OCI-M2 (cell line): Measurements from ENCODE around the gene ITGA3.

ENCODE experiments used
- DNase-seq: peaks from one replicate; lab custom pipeline; 2025; ENCODE audit not compliant: unreplicated experiment; lab: John Stamatoyannopoulos, UW

Gene ITGA3

DNA sequence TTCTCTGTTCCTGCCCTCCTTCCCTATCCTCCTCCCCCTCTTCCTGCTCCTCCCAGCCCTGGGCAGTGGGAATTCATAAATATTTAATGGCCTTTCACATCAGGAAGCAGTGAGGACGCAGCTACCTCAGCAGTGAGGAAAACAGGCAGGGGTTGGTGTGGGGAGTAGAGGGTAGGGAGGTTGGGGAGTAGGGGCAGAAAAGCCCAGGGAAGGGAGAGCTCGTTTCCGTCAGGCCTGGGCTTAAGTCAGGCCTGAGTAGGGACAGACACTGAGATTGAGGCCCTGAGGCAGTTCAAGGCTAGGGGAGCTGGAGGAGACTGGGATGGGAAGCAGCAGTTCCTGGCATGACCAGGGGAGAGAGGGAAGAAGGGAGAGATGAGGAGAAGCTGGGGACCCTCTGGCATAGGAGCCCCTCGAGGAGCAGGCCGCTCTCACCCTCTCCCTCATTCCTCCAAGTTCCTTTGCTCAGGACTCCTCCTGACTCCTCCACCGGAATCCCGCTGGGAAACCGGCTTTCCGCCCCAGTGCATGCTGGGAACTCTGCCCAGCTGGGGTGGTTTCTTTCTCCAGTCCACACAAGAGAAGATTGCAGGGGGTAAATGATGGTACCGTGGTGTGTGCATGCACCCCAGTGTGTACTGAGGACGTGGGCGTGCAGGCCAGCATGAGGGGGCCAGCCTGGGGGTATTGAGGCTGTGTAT lies 67.9 kb downstream of the ITGA3 start:
- no peak for DNase-seq

DNA sequence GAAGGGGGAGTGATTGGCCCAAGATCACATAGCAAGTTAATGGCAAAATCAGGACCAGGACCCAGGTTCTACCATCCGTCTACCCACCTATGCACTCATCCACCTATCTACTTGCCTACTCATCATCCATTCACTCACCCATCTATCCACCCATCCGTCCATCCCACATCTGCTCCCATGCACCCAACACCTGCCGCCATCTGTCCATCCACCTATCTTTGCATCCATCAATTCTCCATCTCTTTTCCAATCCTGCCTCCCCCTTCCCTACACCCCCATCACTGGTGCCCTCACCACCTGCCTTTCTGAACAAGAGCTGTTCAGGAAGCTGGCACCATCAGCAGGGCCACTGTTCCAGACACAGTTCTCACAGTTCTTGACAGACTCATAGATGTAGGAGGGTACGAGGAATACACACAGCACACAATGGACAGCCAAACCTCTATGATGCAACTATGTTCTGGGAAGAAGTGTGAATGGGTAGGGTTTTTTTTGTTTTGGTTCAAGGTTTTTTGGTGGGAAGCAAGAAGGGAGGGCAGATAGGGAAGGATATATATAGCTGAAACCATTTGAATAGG lies 69.6 kb downstream of the ITGA3 start:
- no peak for DNase-seq

GRCh38 chr17:50127697-50128361 lies 71.9 kb downstream of the ITGA3 start:
- DNase-seq: no peak

- no peak for DNase-seq
Measured at GRCh38 chr17:50128441-50129352, 72.8 kb downstream of the ITGA3 start.

DNA sequence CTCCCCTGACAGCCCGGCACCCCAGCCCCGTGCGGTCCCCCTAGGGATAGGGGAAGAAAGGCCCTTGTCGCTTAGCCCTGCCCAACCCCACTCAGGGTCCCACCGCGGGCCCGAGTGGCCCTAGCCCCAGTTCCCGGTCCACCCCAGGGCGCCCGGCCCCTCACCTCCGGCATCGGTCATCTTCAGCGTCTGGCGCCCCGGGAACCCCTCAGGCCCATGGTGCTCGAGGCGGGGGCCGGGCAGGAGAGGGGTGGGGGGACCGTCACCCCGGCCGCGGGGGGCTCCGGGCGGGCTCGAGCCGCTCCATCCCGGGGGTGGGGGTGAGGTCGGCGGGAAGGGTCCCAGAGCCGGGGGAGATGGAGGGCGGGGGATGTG lies 73.4 kb downstream of the ITGA3 start:
- DNase-seq: no peak

DNA sequence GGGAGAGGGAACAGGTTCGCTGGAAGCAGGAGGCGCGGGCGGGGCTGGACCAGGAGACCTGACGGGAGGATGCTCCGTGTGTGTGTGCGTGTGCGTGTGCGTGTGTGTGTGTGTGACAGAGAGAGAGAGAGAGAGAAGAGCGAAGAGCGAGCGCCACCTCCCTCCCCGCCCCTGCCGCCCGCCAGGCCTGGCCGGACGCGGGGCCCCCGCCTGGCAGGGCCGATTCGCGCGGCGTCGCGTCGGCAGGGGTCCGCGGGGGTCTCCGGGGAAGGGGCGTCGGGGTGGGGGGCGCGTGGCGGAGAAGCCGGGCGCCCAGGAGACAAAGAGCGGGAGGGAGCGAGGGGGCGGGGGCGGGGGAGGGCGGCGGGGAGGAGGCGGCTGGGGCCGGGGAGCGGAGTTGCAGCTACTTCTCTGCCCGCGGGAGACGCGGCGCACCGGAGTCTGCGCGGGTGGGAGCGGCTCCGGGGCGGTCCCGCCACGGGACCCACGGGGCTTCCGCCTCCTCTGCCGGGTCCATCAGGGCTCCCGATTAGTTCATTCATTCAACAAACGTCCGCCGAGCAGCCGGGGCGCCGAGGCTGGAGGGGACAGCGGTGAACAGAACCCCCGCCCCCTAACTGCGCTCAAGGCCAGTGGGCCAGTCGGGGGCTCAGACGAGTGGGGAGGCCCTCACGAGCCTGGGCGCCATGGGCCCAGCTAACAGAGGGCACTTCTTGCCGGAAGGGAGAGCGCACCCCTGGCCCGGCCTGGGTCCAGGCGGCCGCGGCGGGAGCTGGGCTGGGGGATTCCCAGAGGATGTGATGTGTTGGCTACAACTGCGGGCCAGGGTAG lies 74.0 kb downstream of the ITGA3 start, which contains the start of gene SAMD14:
TSS of gene SAMD14 (minus strand) at position 433 of the 831 bp plus-strand sequence. CDS start 5,201 bp downstream, outside the sequence.
- no peak for DNase-seq

GRCh38 chr17:50130559-50131305 lies 74.8 kb downstream of the ITGA3 start:
- DNase-seq: no peak

GRCh38 chr17:50132104-50132794 lies 76.3 kb downstream of the ITGA3 start:
- no peak for DNase-seq

- no peak for DNase-seq
Measured at GRCh38 chr17:50133028-50133768, 77.3 kb downstream of the ITGA3 start.

- no peak for DNase-seq
Measured at GRCh38 chr17:50133769-50134099, 77.8 kb downstream of the ITGA3 start.

GRCh38 chr17:50134206-50135110 lies 78.5 kb downstream of the ITGA3 start:
- no peak for DNase-seq

DNA sequence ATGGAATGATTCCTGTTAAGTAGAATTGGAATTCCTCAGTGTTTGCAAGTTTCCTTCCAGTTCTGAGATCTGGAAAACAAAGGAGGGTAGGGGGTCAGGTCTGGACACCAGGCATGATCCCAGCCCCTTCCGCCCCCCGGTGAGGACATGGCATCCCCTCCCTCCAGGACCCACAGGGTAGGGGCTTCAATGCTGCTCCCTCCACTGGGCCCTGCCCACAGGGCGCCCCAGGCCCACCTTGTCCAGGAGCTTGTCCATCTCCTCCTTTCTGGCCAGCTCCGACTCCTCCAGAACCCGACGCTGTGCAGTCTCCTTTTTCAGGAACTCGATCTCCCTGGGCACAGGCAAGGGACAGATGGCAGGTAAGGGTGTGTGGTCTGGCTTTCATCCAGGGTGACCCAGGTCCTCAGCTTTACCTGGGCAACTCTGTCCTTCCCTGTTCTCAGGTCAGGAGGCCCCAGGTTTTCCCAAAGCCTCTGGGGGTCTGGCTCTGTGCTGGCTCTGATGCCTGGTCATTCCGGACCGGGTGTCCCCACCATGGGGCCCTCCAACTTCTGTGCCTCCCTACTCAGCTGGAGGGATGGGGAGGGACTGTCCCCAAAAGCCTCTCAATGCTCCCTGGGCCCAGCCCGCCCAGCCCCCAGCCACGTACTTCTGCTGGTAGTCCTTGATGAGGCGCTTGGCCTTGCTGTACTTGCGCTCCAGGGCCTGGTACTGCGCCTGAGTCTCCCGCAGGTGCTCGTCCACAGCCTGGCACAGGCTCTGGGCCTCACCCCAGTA lies 79.6 kb downstream of the ITGA3 start:
- DNase-seq: no peak

DNA sequence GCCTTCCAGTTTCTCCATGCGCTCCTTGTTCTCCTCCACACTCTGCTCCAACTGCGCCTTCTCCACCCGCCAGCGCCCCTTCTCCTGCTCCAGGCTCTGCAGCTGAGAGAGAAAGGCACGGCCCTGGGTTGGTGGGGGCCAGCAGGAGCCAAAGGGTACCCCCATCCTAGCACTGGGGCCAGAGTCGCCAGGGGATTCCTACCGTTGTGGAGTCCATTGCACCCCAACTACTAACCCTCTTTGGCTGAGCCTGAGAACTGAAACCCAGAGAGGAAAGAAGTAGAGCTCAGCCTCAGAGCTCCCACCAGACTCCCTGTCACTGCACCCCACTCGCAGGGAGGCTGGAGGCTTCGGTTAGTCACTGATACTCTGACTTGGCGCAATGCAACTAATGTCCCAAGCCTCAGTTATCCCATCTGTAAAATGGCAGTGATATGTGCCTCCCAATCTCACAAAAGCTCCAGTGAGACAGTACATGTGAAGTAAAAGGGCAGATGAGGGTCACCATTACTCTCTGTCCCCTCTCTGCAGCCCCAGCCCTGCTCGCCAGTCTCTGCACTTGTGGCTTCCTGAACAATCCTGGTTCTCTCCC lies 80.3 kb downstream of the ITGA3 start:
- no peak for DNase-seq

GRCh38 chr17:50137042-50137441 lies 81.1 kb downstream of the ITGA3 start:
- DNase-seq: no peak

- DNase-seq: no peak
Measured at GRCh38 chr17:50139185-50139783, 83.4 kb downstream of the ITGA3 start.
